HEK293 (cell line): ENCODE results near the gene SMARCD1.

Experiments used
- ELK4 ChIP-seq: IDR thresholded peaks from 2 replicates; pipeline ENCODE4 v1.6.1; 2011; ENCODE audit warnings: mild to moderate bottlenecking, low read depth, low read length, borderline replicate concordance
- HOXC10 ChIP-seq: sonication (generic); formaldehyde crosslinking; IDR thresholded peaks from 2 replicates; pipeline ENCODE4 v1.8.1; 2023; ENCODE audit warnings: mild to moderate bottlenecking, missing genetic modification reagents
- KLF10 ChIP-seq: fragments of 450-650 bp; IDR thresholded peaks from 2 replicates; pipeline ENCODE4 v1.5.1; 2018; ENCODE audit warnings: missing biosample characterization, mild to moderate bottlenecking, missing genetic modification characterization
- PRDM6 ChIP-seq: fragments of 450-650 bp; formaldehyde crosslinking; IDR thresholded peaks from 2 replicates; pipeline ENCODE4 v1.5.1; 2017; ENCODE audit warnings: missing biosample characterization, missing genetic modification characterization
- REPIN1 ChIP-seq: fragments of 450-650 bp; formaldehyde crosslinking; IDR thresholded peaks from 2 replicates; pipeline ENCODE4 v1.5.1; 2017; ENCODE audit warnings: missing biosample characterization, missing genetic modification characterization, low read depth
- SCRT1 ChIP-seq: fragments of 450-650 bp; formaldehyde crosslinking; IDR thresholded peaks from 2 replicates; pipeline ENCODE4 v1.5.1; 2016; ENCODE audit warnings: missing biosample characterization, missing genetic modification characterization, borderline replicate concordance
- TCF7L2 ChIP-seq: IDR thresholded peaks from 2 replicates; pipeline ENCODE4 v1.6.1; 2011; ENCODE audit warnings: low read depth, mild to moderate bottlenecking, inconsistent platforms, low read length, moderate library complexity, borderline replicate concordance
- ZBTB10 ChIP-seq: fragments of 450-650 bp; formaldehyde crosslinking; IDR thresholded peaks from 2 replicates; pipeline ENCODE4 v1.5.1; 2016; ENCODE audit warnings: missing biosample characterization, missing genetic modification characterization
- ZBTB48 ChIP-seq: fragments of 450-650 bp; formaldehyde crosslinking; IDR thresholded peaks from 2 replicates; pipeline ENCODE4 v1.5.1; 2016; ENCODE audit warnings: missing biosample characterization, missing genetic modification characterization
- ZFHX2 ChIP-seq: fragments of 450-650 bp; formaldehyde crosslinking; conservative IDR thresholded peaks from 2 replicates; pipeline ENCODE4 v1.5.1; 2016; ENCODE audit warnings: missing biosample characterization, missing genetic modification characterization
- ZFP3 ChIP-seq: fragments of 450-650 bp; formaldehyde crosslinking; IDR thresholded peaks from 2 replicates; pipeline ENCODE4 v1.5.1; 2016; ENCODE audit warnings: low read depth, missing biosample characterization, missing genetic modification characterization
- ZNF121 ChIP-seq: fragments of 450-650 bp; formaldehyde crosslinking; IDR thresholded peaks from 2 replicates; pipeline ENCODE4 v1.5.1; 2016; ENCODE audit warnings: missing biosample characterization, missing genetic modification characterization
- ZNF174 ChIP-seq: fragments of 450-650 bp; formaldehyde crosslinking; IDR thresholded peaks from 2 replicates; pipeline ENCODE4 v1.5.0; 2017; ENCODE audit warnings: missing biosample characterization, mild to moderate bottlenecking, missing genetic modification characterization
- ZNF26 ChIP-seq: fragments of 450-650 bp; formaldehyde crosslinking; IDR thresholded peaks from 2 replicates; pipeline ENCODE4 v1.5.1; 2016; ENCODE audit warnings: missing biosample characterization, missing genetic modification characterization
- ZNF266 ChIP-seq: fragments of 450-650 bp; formaldehyde crosslinking; IDR thresholded peaks from 2 replicates; pipeline ENCODE4 v1.5.1; 2016; ENCODE audit warnings: missing biosample characterization, missing genetic modification characterization, low read depth
- ZNF366 ChIP-seq: fragments of 450-650 bp; formaldehyde crosslinking; conservative IDR thresholded peaks from 2 replicates; pipeline ENCODE4 v1.5.1; 2016; ENCODE audit warnings: missing biosample characterization, missing genetic modification characterization
- ZNF398 ChIP-seq: fragments of 450-650 bp; formaldehyde crosslinking; IDR thresholded peaks from 2 replicates; pipeline ENCODE4 v1.5.1; 2017; ENCODE audit warnings: missing biosample characterization, missing genetic modification characterization
- ZNF48 ChIP-seq: fragments of 450-650 bp; formaldehyde crosslinking; IDR thresholded peaks from 2 replicates; pipeline ENCODE4 v1.5.1; 2016; ENCODE audit warnings: missing biosample characterization, missing genetic modification characterization
- ZNF501 ChIP-seq: fragments of 450-650 bp; formaldehyde crosslinking; IDR thresholded peaks from 2 replicates; pipeline ENCODE4 v1.5.1; 2016; ENCODE audit warnings: missing biosample characterization, missing genetic modification characterization
- ZNF548 ChIP-seq: fragments of 450-650 bp; formaldehyde crosslinking; IDR thresholded peaks from 2 replicates; pipeline ENCODE4 v1.5.1; 2016; ENCODE audit warnings: missing biosample characterization, missing genetic modification characterization
- ZNF600 ChIP-seq: fragments of 450-650 bp; formaldehyde crosslinking; IDR thresholded peaks from 2 replicates; pipeline ENCODE4 v1.5.1; 2016; ENCODE audit warnings: missing biosample characterization, missing genetic modification characterization
- ZNF664 ChIP-seq: fragments of 450-650 bp; formaldehyde crosslinking; IDR thresholded peaks from 2 replicates; pipeline ENCODE4 v1.5.1; 2016; ENCODE audit warnings: missing biosample characterization, missing genetic modification characterization
- ZNF776 ChIP-seq: fragments of 450-650 bp; formaldehyde crosslinking; IDR thresholded peaks from 2 replicates; pipeline ENCODE4 v1.5.0; 2017; ENCODE audit warnings: missing biosample characterization, missing genetic modification characterization, borderline replicate concordance
- ZNF785 ChIP-seq: fragments of 450-650 bp; formaldehyde crosslinking; IDR thresholded peaks from 2 replicates; pipeline ENCODE4 v1.5.1; 2016; ENCODE audit warnings: missing biosample characterization, missing genetic modification characterization
- ZNF792 ChIP-seq: fragments of 450-650 bp; formaldehyde crosslinking; IDR thresholded peaks from 2 replicates; pipeline ENCODE4 v1.5.1; 2016; ENCODE audit warnings: missing biosample characterization, missing genetic modification characterization
- ZNF830 ChIP-seq: fragments of 450-650 bp; IDR thresholded peaks from 2 replicates; pipeline ENCODE4 v1.5.0; 2018; ENCODE audit warnings: missing biosample characterization, missing genetic modification characterization, low read depth, mild to moderate bottlenecking, moderate library complexity
- ZSCAN16 ChIP-seq: fragments of 450-650 bp; formaldehyde crosslinking; IDR thresholded peaks from 2 replicates; pipeline ENCODE4 v1.5.1; 2016; ENCODE audit warnings: missing biosample characterization, missing genetic modification characterization
- ZXDB ChIP-seq: fragments of 450-650 bp; formaldehyde crosslinking; IDR thresholded peaks from 2 replicates; pipeline ENCODE4 v1.5.1; 2016; ENCODE audit warnings: missing biosample characterization, missing genetic modification characterization
- TF ChIP-seq, protein P1 (sequence below): fragments of 450-650 bp; formaldehyde crosslinking; IDR thresholded peaks from 2 replicates; pipeline ENCODE4 v1.5.1; 2017; ENCODE audit warnings: missing biosample characterization, missing genetic modification characterization

SMARCD1 gene

GRCh38 chr12:50039151-50039835, 45.8 kb upstream of the SMARCD1 start (continued):
- TF ChIP-seq, protein P1, sequence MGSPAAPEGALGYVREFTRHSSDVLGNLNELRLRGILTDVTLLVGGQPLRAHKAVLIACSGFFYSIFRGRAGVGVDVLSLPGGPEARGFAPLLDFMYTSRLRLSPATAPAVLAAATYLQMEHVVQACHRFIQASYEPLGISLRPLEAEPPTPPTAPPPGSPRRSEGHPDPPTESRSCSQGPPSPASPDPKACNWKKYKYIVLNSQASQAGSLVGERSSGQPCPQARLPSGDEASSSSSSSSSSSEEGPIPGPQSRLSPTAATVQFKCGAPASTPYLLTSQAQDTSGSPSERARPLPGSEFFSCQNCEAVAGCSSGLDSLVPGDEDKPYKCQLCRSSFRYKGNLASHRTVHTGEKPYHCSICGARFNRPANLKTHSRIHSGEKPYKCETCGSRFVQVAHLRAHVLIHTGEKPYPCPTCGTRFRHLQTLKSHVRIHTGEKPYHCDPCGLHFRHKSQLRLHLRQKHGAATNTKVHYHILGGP (tag by site-specific recombination), result no peak
- TF ChIP-seq ZNF548 (tag by site-specific recombination), result no peak
- no peak for TF ChIP-seq ZNF121 (tag by site-specific recombination)
- TF ChIP-seq ELK4, result no peak
- TF ChIP-seq ZNF366 (tag by site-specific recombination), result peak; percentile 30; the same call in 1 of the 2 replicates
- TF ChIP-seq ZFP3 (tag by site-specific recombination), result no peak
- 0 out of 2 replicates have a peak, but pooled peaks have one; percentile 14 for TF ChIP-seq ZXDB (tag by site-specific recombination)
- TF ChIP-seq ZNF785 (tag by site-specific recombination), result no peak
- no peak for TF ChIP-seq ZNF48 (tag by site-specific recombination)
- TF ChIP-seq ZNF266 (tag by site-specific recombination), result no peak
- no peak for TF ChIP-seq TCF7L2
- no peak for TF ChIP-seq SCRT1
- TF ChIP-seq HOXC10 (CRISPR knock-in tag), result no peak
- no peak for TF ChIP-seq ZNF398 (tag by site-specific recombination)
- TF ChIP-seq ZSCAN16 (tag by site-specific recombination), result no peak
- TF ChIP-seq KLF10 (tag by site-specific recombination), result no peak
- TF ChIP-seq ZBTB48 (tag by site-specific recombination), result no peak
- TF ChIP-seq ZNF830 (tag by site-specific recombination), result no peak
- no peak for TF ChIP-seq ZBTB10 (tag by site-specific recombination)
- TF ChIP-seq ZNF664 (tag by site-specific recombination), result no peak
- TF ChIP-seq PRDM6 (tag by site-specific recombination), result no peak
- TF ChIP-seq ZNF792 (tag by site-specific recombination), result no peak
- TF ChIP-seq ZNF174, result no peak
- TF ChIP-seq ZNF26 (tag by site-specific recombination), result no peak
- no peak for TF ChIP-seq ZNF501
- no peak for TF ChIP-seq ZNF776 (tag by site-specific recombination)
- TF ChIP-seq REPIN1 (tag by site-specific recombination), result no peak
- TF ChIP-seq ZNF600, result peak; percentile 77; the same call in 1 of the 2 replicates
- peak; percentile 69 for TF ChIP-seq ZFHX2 (tag by site-specific recombination)
